Osteocyte (in vitro differentiated cells): ENCODE results near the gene USP15. TPM values are rescaled to one million over a fixed set of nuclear protein-coding genes. Genes with fewer than 3 reads are reported as not detected.

Experiments
- DNase-seq: peaks from one replicate; pipeline ENCODE4 v3.0.0; 2021; ENCODE audit warnings: mixed read lengths; ENCODE audit not compliant: unreplicated experiment; ENCODE audit errors: extremely low spot score
- H3K27ac Mint-ChIP-seq: one replicate; pipeline ENCODE4 v1.8.0; 2021; ENCODE audit warnings: mild to moderate bottlenecking, mixed read lengths; ENCODE audit not compliant: unreplicated experiment
- H3K27me3 Mint-ChIP-seq: one replicate; pipeline ENCODE4 v1.8.0; 2021; ENCODE audit warnings: mixed read lengths; ENCODE audit not compliant: unreplicated experiment
- H3K36me3 Mint-ChIP-seq: one replicate; pipeline ENCODE4 v1.8.0; 2021; ENCODE audit warnings: mixed read lengths; ENCODE audit not compliant: unreplicated experiment
- H3K4me1 Mint-ChIP-seq: one replicate; pipeline ENCODE4 v1.8.0; 2021; ENCODE audit warnings: mixed read lengths; ENCODE audit not compliant: unreplicated experiment
- H3K4me3 Mint-ChIP-seq: one replicate; pipeline ENCODE4 v1.8.0; 2021; ENCODE audit warnings: mild to moderate bottlenecking, moderate library complexity, mixed read lengths; ENCODE audit not compliant: unreplicated experiment
- H3K9me3 Mint-ChIP-seq: one replicate; pipeline ENCODE4 v1.8.0; 2021; ENCODE audit warnings: mixed read lengths; ENCODE audit not compliant: unreplicated experiment
- total RNA-seq: library from RNA; stranded (reverse); gene quantifications from 2 replicates; pipeline ENCODE4 v1.2.1, GENCODE V29; 2021
- TF ChIP-seq, protein P1 (sequence below): fragments of 200-600 bp; sonication (generic); IDR thresholded peaks from 2 replicates; pipeline ENCODE4 v1.5.0; 2021; ENCODE audit warnings: antibody characterized with exemption, mild to moderate bottlenecking, moderate library complexity

The USP15 gene
- total RNA-seq, 1 donor from 2014 or later = 45.0 TPM

DNA sequence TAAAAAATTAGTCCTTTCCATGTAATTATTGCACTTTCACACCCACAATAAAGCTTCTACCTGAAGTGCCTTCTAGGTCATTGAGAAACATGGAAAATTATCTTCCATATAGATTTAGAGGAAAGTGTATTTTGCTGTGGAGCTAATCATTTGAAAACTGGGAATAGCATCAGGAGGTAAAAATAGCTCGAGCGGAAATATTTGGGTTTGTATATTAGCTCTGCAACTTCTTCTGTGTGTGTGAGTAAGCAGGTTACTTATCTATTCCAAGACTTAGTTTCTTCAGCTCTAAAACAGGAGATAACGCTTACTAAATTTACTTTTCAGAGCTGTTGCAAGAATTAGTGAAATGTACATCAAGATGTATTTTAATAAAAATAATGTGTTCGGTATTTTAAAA, 111.5 kb downstream of the USP15 start:
- Mint-ChIP-seq H3K36me3 (peaks cover 13% of the 10 kb centered on the region), H3K27ac (no peak overlapping the region), H3K27me3 (no peaks in the 10 kb centered on the region), H3K4me3 (no peak overlapping the region), H3K9me3 (peaks cover 4% of the 10 kb centered on the region), H3K4me1 (peaks cover 4% of the 10 kb centered on the region)
- TF ChIP-seq, protein P1, sequence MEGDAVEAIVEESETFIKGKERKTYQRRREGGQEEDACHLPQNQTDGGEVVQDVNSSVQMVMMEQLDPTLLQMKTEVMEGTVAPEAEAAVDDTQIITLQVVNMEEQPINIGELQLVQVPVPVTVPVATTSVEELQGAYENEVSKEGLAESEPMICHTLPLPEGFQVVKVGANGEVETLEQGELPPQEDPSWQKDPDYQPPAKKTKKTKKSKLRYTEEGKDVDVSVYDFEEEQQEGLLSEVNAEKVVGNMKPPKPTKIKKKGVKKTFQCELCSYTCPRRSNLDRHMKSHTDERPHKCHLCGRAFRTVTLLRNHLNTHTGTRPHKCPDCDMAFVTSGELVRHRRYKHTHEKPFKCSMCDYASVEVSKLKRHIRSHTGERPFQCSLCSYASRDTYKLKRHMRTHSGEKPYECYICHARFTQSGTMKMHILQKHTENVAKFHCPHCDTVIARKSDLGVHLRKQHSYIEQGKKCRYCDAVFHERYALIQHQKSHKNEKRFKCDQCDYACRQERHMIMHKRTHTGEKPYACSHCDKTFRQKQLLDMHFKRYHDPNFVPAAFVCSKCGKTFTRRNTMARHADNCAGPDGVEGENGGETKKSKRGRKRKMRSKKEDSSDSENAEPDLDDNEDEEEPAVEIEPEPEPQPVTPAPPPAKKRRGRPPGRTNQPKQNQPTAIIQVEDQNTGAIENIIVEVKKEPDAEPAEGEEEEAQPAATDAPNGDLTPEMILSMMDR = no peak
- DNase-seq = no peak

DNA sequence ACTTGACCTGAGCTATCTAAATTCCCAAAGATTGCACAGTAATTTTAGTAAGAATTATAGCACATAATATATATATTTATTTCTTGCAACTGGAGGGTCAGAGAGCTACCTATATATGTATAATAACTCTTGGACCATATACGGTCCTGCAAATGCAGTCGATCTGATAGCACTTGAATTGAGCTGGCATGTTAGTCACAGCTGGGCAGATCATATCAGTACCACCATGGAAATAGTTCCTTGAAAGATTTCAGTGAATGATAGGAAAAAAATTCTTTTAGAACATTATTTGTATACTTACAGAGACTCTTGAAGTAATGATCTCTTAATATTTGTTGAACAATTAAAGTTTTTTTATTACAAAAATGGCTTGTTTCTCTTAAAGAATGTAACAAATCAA, 111.9 kb downstream of the USP15 start:
- Mint-ChIP-seq H3K27ac (no peak overlapping the region), H3K9me3 (peaks cover 4% of the 10 kb centered on the region), H3K4me1 (peaks cover 4% of the 10 kb centered on the region), H3K4me3 (no peak overlapping the region), H3K36me3 (peaks cover 13% of the 10 kb centered on the region), H3K27me3 (no peaks in the 10 kb centered on the region)
- DNase-seq = no peak
- TF ChIP-seq, protein P1 = no peak

DNA sequence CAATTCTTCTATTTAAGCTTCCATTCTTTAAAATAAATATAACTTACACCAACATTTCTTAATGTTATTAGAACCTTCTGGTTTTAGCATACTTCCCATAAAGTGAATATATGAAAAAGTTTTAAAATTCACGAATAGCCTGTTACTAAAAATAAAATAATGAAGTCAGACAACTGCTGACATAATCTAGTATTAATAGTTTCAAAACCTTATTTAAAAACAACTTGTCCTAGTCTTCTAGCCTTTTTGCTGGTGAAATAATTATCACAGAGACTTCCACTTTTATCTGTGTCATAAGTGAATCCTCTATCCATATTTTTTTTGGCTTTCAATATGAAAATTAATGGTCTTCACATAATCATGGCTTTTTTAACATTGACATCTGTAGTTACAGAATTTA, 112.6 kb downstream of the USP15 start:
- H3K4me1 Mint-ChIP-seq = peaks cover 4% of the 10 kb centered on the region
- TF ChIP-seq, protein P1 = no peak
- no peak overlapping the region for H3K27ac Mint-ChIP-seq
- H3K36me3 Mint-ChIP-seq = peaks cover 13% of the 10 kb centered on the region
- H3K4me3 Mint-ChIP-seq = no peak overlapping the region
- H3K27me3 Mint-ChIP-seq = no peaks in the 10 kb centered on the region
- no peak for DNase-seq
- peaks cover 4% of the 10 kb centered on the region for H3K9me3 Mint-ChIP-seq

DNA sequence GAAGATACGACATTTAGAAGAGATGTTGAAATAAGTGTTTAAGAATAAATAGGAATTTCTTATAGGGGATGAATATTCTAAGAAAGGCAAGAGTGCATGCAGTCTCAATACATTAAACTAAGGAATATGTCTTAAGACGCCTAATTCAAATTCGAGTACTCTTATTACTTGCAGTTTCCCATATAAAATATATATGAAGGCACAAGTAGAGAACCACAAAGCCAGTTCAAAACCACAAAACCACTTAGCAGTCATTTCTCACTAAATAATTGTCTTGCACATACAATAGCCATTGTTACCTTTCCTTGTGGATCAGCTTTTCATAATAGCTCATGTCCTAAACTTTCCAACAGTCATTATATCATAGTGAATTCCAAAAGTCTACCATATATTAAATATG, 115.4 kb downstream of the USP15 start:
- no peaks in the 10 kb centered on the region for H3K27me3 Mint-ChIP-seq
- H3K4me3 Mint-ChIP-seq = no peak overlapping the region
- H3K27ac Mint-ChIP-seq = no peak overlapping the region
- H3K9me3 Mint-ChIP-seq = no peaks in the 10 kb centered on the region
- peaks cover 4% of the 10 kb centered on the region for H3K4me1 Mint-ChIP-seq
- TF ChIP-seq, protein P1 = no peak
- no peak for DNase-seq
- peaks cover 9% of the 10 kb centered on the region for H3K36me3 Mint-ChIP-seq

DNA sequence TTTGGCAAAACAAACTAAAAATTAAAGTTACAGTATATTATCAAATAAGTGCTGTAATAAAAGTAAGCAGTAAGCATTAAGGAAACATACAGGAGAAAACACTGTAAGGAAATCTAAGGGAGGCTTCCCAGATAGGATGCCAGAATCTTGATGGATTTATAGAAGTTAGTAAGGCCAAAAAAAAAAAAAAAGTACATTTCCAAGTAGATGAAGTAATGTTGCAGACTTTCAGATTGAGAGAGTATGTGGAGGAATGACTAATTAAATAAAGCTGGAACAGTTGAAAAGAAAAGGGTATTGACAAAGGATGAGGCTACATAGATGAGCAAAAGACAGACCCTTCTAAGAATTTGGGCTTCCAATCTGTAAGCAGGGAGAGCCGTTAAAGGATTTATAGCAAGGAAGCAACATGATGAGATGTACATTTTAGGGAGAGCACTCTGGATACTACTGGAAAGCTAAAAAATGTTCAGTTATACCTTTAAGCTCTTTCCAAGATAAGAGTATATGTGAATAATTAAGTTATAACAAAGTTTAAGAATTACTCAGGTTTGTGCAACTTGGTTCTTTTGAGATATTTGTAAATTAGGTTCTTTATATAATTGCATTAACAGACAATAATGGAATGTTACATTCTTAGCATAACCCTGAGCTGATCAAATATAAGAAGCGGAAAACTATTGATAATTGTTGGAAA, 119.0 kb downstream of the USP15 start:
- no peak for DNase-seq
- H3K4me1 Mint-ChIP-seq = peaks cover 3% of the 10 kb centered on the region
- no peaks in the 10 kb centered on the region for H3K9me3 Mint-ChIP-seq
- peaks cover 14% of the 10 kb centered on the region for H3K36me3 Mint-ChIP-seq
- no peaks in the 10 kb centered on the region for H3K27me3 Mint-ChIP-seq
- TF ChIP-seq, protein P1 = no peak
- no peak overlapping the region for H3K27ac Mint-ChIP-seq
- no peak overlapping the region for H3K4me3 Mint-ChIP-seq
